ENCODE measurements around the gene CAMK1D.

- TF ChIP-seq CTCF (IDR thresholded peaks at IDR 0.05) (no peak), POLR2A (IDR thresholded peaks at IDR 0.05) (no peak), POLR2AphosphoS5 (IDR thresholded peaks at IDR 0.05; ENCODE audit: insufficient read depth in 1 of 2, low read depth in 1 of 2) (no peak)
Observed at GRCh38 chr10:12341526-12341925, 7.8 kb upstream of the CAMK1D start.
